Stimulated activated CD4-positive, alpha-beta T cell treated with anti-CD3 and anti-CD28 coated beads, Interleukin-15, amount 100 ng/mL, for 1 hour (primary cell): ENCODE results near the gene TSPAN31.

Source experiments
- DNase-seq, 2 donors: peaks; one replicate each; pipeline ENCODE4 v3.0.0-alpha.2; 2020; ENCODE audit warnings: low read depth in 1 of 2, low spot score in 1 of 2

Gene TSPAN31

GRCh38 chr12:57782243-57782607 lies 37.4 kb downstream of the TSPAN31 start:
- DNase-seq, result no peak

GRCh38 chr12:57782608-57783465 lies 38.0 kb downstream of the TSPAN31 start, which contains the start of gene TSFM:
Gene TSFM, plus strand, starts transcription at chr12:57782787. Its CDS starts 15 bp downstream, at chr12:57782802.
- DNase-seq, result peak; percentile 93 to 95

GRCh38 chr12:57783466-57783801 lies 38.6 kb downstream of the TSPAN31 start:
- no peak for DNase-seq

- no peak for DNase-seq
Observed at GRCh38 chr12:57783861-57784260, 39.0 kb downstream of the TSPAN31 start.

- no peak for DNase-seq
Observed at GRCh38 chr12:57793920-57794319, 49.1 kb downstream of the TSPAN31 start.

- no peak for DNase-seq
Observed at GRCh38 chr12:57795354-57795753, 50.5 kb downstream of the TSPAN31 start.

GRCh38 chr12:57796996-57797395 lies 52.2 kb downstream of the TSPAN31 start:
- DNase-seq, result no peak

- DNase-seq, result no peak
Observed at GRCh38 chr12:57797933-57798332, 53.1 kb downstream of the TSPAN31 start.
